SU-DHL-6 (cell line): ENCODE measurements around the gene EFNA1.

Source experiments
- H2AFZ ChIP-seq: fragments of 200-600 bp; sonication (generic); 2 replicates; pipeline ENCODE4 v1.6.1; 2014; ENCODE audit warnings: low read depth, mild to moderate bottlenecking, moderate library complexity, mixed read lengths, antibody characterized with exemption, low read length; ENCODE audit not compliant: severe bottlenecking
- H3F3A ChIP-seq: fragments of 200-600 bp; shearing (Covaris generic); 2 replicates; pipeline ENCODE4 v1.6.0; 2016; ENCODE audit warnings: antibody characterized with exemption, mild to moderate bottlenecking; ENCODE audit not compliant: insufficient read depth
- H3K27ac ChIP-seq: fragments of 200-600 bp; sonication (generic); 2 replicates; pipeline ENCODE4 v1.5.1; 2016; ENCODE audit warnings: low read depth, mild to moderate bottlenecking, low read length, moderate library complexity, mixed read lengths
- H3K27me3 ChIP-seq: fragments of 200-600 bp; sonication (generic), shearing (Covaris generic); 2 replicates; pipeline ENCODE4 v1.6.0; 2014; ENCODE audit warnings: mild to moderate bottlenecking, low read length
- H3K36me3 ChIP-seq: fragments of 200-600 bp; sonication (generic); 2 replicates; pipeline ENCODE4 v1.6.1; 2014; ENCODE audit warnings: mild to moderate bottlenecking, low read length, mixed read lengths
- H3K4me2 ChIP-seq: fragments of 300-600, 200-600 bp; shearing (Covaris generic), sonication (generic); 2 replicates; pipeline ENCODE4 v1.6.0; 2014; ENCODE audit warnings: low read length, low read depth, mild to moderate bottlenecking; ENCODE audit not compliant: poor library complexity, severe bottlenecking
- H3K4me3 ChIP-seq: fragments of 200-600 bp; sonication (generic); 2 replicates; pipeline ENCODE4 v1.5.1; 2014; ENCODE audit warnings: antibody characterized with exemption, low read length, mild to moderate bottlenecking, mixed read lengths; ENCODE audit not compliant: insufficient read depth, poor library complexity, severe bottlenecking
- H3K79me2 ChIP-seq: fragments of 200-600 bp; sonication (generic); 2 replicates; pipeline ENCODE4 v1.6.1; 2014; ENCODE audit warnings: mild to moderate bottlenecking, low read length, moderate library complexity; ENCODE audit not compliant: insufficient read depth
- H3K9ac ChIP-seq: fragments of 200-600 bp; sonication (generic); 2 replicates; pipeline ENCODE4 v1.7.0; 2014; ENCODE audit warnings: mild to moderate bottlenecking, low read length
- H3K9me2 ChIP-seq: fragments of 200-600 bp; sonication (generic); replicated peaks from 2 replicates; pipeline ENCODE4 v1.6.1; 2014; ENCODE audit warnings: low read length; ENCODE audit not compliant: insufficient read depth
- H3K9me3 ChIP-seq: fragments of 200-600 bp; sonication (generic); 2 replicates; pipeline ENCODE4 v1.6.1; 2014; ENCODE audit warnings: low read length, mixed read lengths; ENCODE audit not compliant: insufficient read depth
- H4K20me1 ChIP-seq: fragments of 200-600 bp; sonication (generic); 2 replicates; pipeline ENCODE4 v1.6.1; 2014; ENCODE audit warnings: low read depth, mild to moderate bottlenecking, antibody characterized with exemption, low read length, moderate library complexity, mixed read lengths
- CTCF ChIP-seq: fragments of 200-600 bp; sonication (generic); IDR thresholded peaks from one replicate; pipeline ENCODE4 v1.5.1; 2017; ENCODE audit warnings: antibody characterized with exemption, mild to moderate bottlenecking, low read length, moderate library complexity; ENCODE audit not compliant: insufficient read depth, poor library complexity, severe bottlenecking
- EZH2phosphoT487 ChIP-seq: fragments of 200-600 bp; sonication (generic), shearing (Covaris generic); conservative IDR thresholded peaks from 2 replicates; pipeline ENCODE4 v1.6.1; 2018; ENCODE audit warnings: mild to moderate bottlenecking, antibody characterized with exemption, low read length, moderate library complexity, mixed read lengths

EFNA1 gene

GRCh38 chr1:155139895-155140629 lies 12.4 kb downstream of the EFNA1 start, which contains the start of gene DPM3:
DPM3 (minus strand) TSS chr1:155140531; CDS start chr1:155140240, 291 bp downstream.
- TF ChIP-seq CTCF: no peak
- TF ChIP-seq EZH2phosphoT487: no peak
- Histone ChIP-seq H2AFZ (peak within 1 kb of the TSS; percentile 75), H3F3A (peaks cover 16% of the 10 kb centered on the region), H3K79me2 (peaks cover 8% of the 10 kb centered on the region; the same call in 1 of the 2 replicates), H3K9ac (peak within 1 kb of the TSS; percentile 87), H3K27ac (peak within 1 kb of the TSS; percentile 55), H3K9me3 (no peaks in the 10 kb centered on the region), H3K4me3 (peak within 1 kb of the TSS; percentile 90), H3K4me2 (peak within 1 kb of the TSS; percentile 63), H4K20me1 (no peaks in the 10 kb centered on the region), H3K27me3 (no peaks in the 10 kb centered on the region), H3K9me2 (no peaks in the 10 kb centered on the region), H3K36me3 (no peaks in the 10 kb centered on the region)

GRCh38 chr1:155140630-155140953 lies 12.9 kb downstream of the EFNA1 start:
- no peaks in the 10 kb centered on the region for H3K9me2 ChIP-seq
- no peaks in the 10 kb centered on the region for H3K36me3 ChIP-seq
- H3K27me3 ChIP-seq: no peaks in the 10 kb centered on the region
- peak overlapping the region; percentile 75 for H2AFZ ChIP-seq
- no peaks in the 10 kb centered on the region for H3K9me3 ChIP-seq
- peak overlapping the region; percentile 87 for H3K9ac ChIP-seq
- H3K27ac ChIP-seq: no peak overlapping the region
- H3K4me2 ChIP-seq: peak overlapping the region; percentile 63
- H4K20me1 ChIP-seq: no peaks in the 10 kb centered on the region
- H3K4me3 ChIP-seq: peak overlapping the region; percentile 90
- peaks cover 8% of the 10 kb centered on the region; the same call in 1 of the 2 replicates for H3K79me2 ChIP-seq
- peaks cover 15% of the 10 kb centered on the region for H3F3A ChIP-seq
- no peak for TF ChIP-seq CTCF
- no peak for TF ChIP-seq EZH2phosphoT487

- Histone ChIP-seq H3K27ac (no peak overlapping the region), H3K27me3 (no peaks in the 10 kb centered on the region), H3K79me2 (peaks cover 8% of the 10 kb centered on the region; the same call in 1 of the 2 replicates), H3K9me2 (no peaks in the 10 kb centered on the region), H2AFZ (no peak overlapping the region), H3K4me2 (no peak overlapping the region), H3F3A (peaks cover 13% of the 10 kb centered on the region), H4K20me1 (no peaks in the 10 kb centered on the region), H3K9me3 (no peaks in the 10 kb centered on the region), H3K4me3 (no peak overlapping the region), H3K9ac (no peak overlapping the region), H3K36me3 (no peaks in the 10 kb centered on the region)
- TF ChIP-seq EZH2phosphoT487: no peak
- TF ChIP-seq CTCF: no peak
These were observed 14.1 kb downstream of the EFNA1 start for GRCh38 chr1:155141749-155142148.
